ENCODE measurements around the gene KLF15.

Gene KLF15

DNA sequence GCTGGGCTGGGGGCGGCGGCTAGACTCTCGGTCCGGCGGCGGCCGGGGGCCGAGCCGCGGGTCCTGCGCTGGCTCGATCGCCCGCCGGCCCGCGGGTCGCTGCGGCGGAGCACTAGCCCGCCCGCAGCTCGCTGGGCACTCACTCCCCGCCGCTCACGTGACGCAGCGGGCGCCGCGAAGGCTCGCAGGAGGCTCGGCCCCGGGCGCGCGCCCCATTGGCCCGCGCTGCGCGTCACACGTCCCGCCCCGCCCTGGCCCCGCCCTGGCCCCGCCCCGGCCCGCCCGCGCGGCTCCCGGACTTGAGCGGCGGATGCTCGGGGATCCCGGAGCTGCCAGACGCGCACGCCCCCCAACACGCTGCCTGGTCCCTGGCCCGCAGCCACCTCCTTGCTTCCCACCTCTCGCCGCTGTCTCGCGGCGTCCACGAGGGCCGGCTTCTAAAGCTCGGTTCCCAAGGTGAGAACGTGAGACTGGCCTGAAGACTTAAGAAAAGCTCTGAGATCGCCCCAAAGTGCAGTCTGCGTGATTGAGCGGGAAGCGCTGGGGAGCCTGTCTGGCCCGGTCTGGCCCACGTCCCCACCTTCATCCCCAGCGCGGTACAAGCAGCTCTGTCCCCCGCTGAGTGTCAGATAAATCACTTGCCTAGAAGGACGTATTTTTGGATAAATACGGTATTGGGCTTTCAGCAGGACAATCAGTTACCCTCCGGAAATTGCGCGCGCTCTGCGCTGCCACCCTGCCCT is at the start of gene KLF15:
KLF15 (minus strand) TSS at position 114 of the 743 bp plus-strand sequence. CDS start 4,486 bp downstream, outside the sequence.
- peak; percentile 65 for DNase-seq

DNA sequence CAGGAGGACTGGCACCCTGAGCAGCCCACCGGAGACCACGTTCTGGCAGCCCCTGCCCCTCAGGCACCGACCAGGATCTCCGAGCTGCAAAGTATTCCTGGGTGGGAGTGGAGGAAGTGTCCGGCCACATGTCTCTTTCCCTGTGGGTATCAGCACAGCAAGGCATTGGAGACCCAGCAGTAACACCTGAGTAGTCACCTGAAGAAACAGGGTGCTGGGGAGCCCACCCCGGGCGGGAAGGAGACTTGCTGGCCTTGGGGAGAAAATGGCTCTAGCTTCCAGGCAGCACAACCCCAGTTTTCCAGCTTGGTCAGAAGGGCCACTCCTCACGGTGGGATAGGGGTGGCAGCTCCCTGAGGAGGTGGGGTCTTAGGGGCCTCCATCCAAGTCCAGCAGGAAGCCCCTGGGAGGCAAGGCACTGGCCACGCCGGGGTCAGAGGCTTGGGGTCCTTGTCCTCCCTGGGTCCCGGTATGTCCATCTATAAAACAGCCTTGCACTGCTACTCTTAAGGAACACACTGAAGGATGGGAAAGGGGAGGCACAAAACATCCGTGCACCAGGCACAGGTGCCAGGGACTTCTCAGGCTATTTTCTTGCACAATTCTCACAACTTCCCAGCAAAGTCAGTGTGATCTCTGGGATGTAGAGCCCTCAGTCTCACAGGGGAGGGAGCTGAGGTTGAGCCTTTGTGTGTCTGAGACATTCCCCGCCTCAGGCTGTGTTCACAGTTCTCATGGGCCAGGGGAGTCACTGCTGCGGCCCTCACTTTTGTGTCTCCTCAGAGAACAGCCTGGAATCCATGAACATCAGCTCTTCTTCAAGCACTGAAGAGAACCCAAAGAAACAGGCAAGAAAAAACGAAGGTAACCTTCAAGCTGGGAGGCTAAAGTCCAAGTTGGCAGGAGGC is 49.4 kb upstream of the KLF15 start:
- no peak for DNase-seq

- no peak for DNase-seq
Measured at GRCh38 chr3:126402666-126403302, 45.6 kb upstream of the KLF15 start.

- DNase-seq, result no peak
Measured at GRCh38 chr3:126402178-126402577, 45.0 kb upstream of the KLF15 start.

GRCh38 chr3:126401611-126402160 is 44.5 kb upstream of the KLF15 start:
- DNase-seq, result no peak

GRCh38 chr3:126399756-126400155 is 42.5 kb upstream of the KLF15 start:
- DNase-seq, result no peak

- no peak for DNase-seq
Measured at GRCh38 chr3:126399351-126399735, 42.1 kb upstream of the KLF15 start.

GRCh38 chr3:126398423-126399350 is 41.5 kb upstream of the KLF15 start:
- DNase-seq, result no peak

DNA sequence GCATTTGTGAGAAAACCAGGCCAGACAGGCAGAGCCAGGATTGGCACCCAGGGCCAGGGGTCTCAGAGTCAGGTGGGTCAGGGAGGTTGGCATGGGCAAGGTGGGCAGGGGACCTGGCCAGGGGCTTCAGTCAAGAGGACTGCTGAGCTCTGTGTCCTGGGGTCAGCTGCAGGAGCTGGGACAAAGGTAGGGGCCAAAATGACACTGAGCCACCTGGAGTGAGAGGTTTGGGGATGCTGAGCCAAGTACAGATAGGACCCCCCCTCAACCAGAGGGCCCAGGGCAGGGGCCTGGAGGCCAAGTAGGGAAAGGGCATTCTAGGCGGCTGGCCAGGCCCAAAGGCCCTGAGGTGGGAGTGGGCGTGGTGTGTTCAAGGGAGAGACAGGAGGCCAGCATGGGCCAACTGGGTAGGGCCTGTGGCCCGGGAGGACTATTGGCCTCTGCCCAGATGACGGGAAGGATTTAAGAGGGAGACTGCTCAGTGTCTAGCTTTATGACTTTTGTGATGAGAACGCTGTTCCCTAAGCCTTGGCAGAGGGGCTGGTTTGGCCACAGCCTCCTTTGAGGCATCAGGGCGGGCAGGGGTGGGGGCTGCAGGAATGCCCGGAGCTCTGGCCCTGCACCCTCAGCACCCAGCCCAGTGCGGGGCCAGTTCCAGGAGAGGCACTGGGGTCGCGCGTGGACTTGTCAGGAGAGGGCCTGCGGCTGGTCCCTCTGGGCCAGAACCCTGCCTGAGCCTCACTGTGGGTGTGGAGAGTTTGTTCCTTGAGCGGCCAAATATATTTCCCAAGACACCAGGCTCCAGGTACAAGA is 40.6 kb upstream of the KLF15 start:
- DNase-seq, result no peak

GRCh38 chr3:126396536-126396935 is 39.3 kb upstream of the KLF15 start:
- no peak for DNase-seq

GRCh38 chr3:126395846-126396513 is 38.8 kb upstream of the KLF15 start:
- no peak for DNase-seq

GRCh38 chr3:126394977-126395321 is 37.7 kb upstream of the KLF15 start:
- no peak for DNase-seq

- no peak for DNase-seq
Measured at GRCh38 chr3:126394179-126394976, 37.2 kb upstream of the KLF15 start, which contains the start of gene CFAP100. Gene CFAP100 (plus strand): TSS chr3:126394909. CDS start chr3:126396001, 1,092 bp downstream.

DNA sequence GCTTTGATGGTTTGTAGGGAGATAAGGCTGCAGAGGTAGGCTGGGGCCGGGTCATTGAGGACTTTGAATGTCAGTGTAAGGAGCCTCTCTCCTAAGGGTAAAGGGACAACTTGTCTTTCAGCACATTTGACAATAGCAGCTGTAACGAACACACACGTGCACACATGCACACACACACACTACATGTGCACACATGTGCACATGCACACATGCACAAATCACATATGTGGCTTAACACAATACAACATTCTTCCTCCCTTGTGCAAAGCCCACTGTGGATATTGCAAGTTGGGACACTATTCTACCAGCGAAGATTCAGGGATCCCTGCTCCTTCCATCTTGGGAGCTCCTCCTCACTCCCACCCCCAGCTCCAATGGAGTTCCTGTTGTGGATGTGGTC is 36.4 kb upstream of the KLF15 start:
- DNase-seq, result no peak

- no peak for DNase-seq
Measured at GRCh38 chr3:126392246-126392645, 35.0 kb upstream of the KLF15 start.

DNA sequence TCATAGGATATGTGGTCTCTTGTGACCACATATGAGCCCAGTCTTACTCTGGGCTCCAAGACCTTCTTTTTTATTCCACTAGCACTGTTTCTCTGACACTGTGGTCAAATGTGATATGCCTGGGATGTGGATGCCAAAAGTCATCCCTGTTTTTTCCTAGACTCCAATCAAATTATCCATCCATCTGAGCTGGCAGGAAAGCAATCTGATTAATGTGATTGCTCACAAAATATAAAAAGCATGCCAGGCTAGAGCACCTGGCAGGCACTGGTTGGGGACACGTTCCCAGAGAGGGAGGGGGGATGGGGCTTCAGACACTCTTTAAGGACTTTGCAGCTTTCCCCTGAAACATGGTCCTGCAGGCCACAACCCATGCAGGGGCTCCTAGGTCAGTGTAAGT is 34.4 kb upstream of the KLF15 start:
- no peak for DNase-seq

- no peak for DNase-seq
Measured at GRCh38 chr3:126390751-126391150, 33.5 kb upstream of the KLF15 start.

- DNase-seq, result no peak
Measured at GRCh38 chr3:126390201-126390600, 33.0 kb upstream of the KLF15 start.

- no peak for DNase-seq
Measured at GRCh38 chr3:126389794-126390146, 32.6 kb upstream of the KLF15 start.

Measured in activated gamma-delta T cell treated with Interleukin-2 at 50 U/mL for 16 hours (primary cell).